Measurements from ENCODE around the gene CHSY1. TPM values are rescaled to one million over a fixed set of nuclear protein-coding genes. Genes with fewer than 3 reads are reported as not detected.
A peak's percentile ranks its signal among the peaks of the same experiment; 100 is the strongest.

Gene CHSY1
- total and polyA plus RNA-seq, 2 of the 13 experiments (the other 11 are each of a cell fraction or from before 2014, with no cell fraction given): 13.3 to 13.7 TPM

DNA sequence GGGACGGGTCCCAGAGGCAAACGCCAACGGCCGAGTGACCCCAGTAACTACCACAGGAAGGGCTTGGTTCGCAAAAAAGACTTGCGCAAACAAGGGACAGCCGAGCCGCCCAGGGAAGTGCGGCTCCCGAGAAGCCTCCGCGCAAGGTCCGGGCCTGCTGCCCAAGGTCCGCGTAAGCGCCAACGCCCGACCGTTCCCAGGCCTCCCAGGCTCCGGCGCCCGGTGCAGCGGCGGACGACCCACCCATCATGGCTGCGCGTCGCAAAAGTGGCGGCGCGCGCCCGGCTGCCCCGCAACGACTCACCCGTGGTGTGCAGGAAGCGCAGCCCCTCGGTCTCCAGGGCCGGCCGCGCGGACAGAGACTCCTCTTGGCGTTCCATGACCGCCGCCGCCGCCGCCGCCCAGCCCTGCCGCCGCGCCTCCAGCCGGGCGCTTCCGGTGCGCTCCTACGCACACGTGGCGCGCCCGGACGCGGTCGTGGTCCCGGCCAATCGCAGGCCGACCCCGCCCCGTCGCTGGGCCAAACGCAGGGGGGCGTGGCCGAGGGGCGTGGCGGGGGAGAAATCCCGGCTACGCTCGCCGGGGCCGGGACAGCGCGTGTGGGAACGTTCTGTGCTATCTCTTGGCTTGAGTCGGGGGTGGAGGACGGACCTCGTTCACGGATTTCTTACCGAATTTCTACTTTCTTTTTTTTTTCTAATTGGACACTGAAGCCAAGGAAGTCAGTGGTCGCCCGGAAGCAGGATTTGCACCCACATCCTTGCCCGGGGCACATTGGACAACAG, 25.4 kb upstream of the CHSY1 start, which contains the start of gene SELENOS (continued):
- TF ChIP-seq CAMTA2 (CRISPR knock-in tag; IDR thresholded peaks at IDR 0.05; ENCODE audit: borderline replicate concordance) (no peak), REXO4 (CRISPR knock-in tag; IDR thresholded peaks at IDR 0.05; ENCODE audit: borderline replicate concordance) (no peak), SP5 (CRISPR knock-in tag; IDR thresholded peaks at IDR 0.05; ENCODE audit: borderline replicate concordance, low read depth) (peak; percentile 54; the same call in 1 of the 2 replicates), NAIF1 (CRISPR knock-in tag; IDR thresholded peaks at IDR 0.05; ENCODE audit: borderline replicate concordance) (no peak), ZNF678 (CRISPR knock-in tag; IDR thresholded peaks at IDR 0.05) (0 out of 2 replicates have a peak, but pooled peaks have one; percentile 84), POLR2A (IDR thresholded peaks at IDR 0.05; ENCODE audit: insufficient read depth in 1 of 2, low read depth in 2 of 2, low read length in 2 of 2) (peak; percentile 37 to 63; a peak in 3 of 4 replicates), ARNTL (CRISPR knock-in tag; IDR thresholded peaks at IDR 0.05) (no peak; the same call in 1 of the 2 replicates), CHCHD3 (CRISPR knock-in tag; IDR thresholded peaks at IDR 0.05) (0 out of 2 replicates have a peak, but pooled peaks have one; percentile 37), MTF2 (CRISPR knock-in tag; IDR thresholded peaks at IDR 0.05; ENCODE audit: borderline replicate concordance) (no peak), NR2C2 (CRISPR knock-in tag; IDR thresholded peaks at IDR 0.05; ENCODE audit: borderline replicate concordance) (peak; percentile 76), PTBP1 (IDR thresholded peaks at IDR 0.05; ENCODE audit: low read depth, low read length, poor library complexity, severe bottlenecking) (no peak), PAWR (CRISPR knock-in tag; IDR thresholded peaks at IDR 0.05; ENCODE audit: borderline replicate concordance) (no peak), HDAC1 (CRISPR knock-in tag; IDR thresholded peaks at IDR 0.05) (peak; percentile 85), CEBPG (CRISPR knock-in tag; IDR thresholded peaks at IDR 0.05) (no peak)
- TF ChIP-seq, protein P1, sequence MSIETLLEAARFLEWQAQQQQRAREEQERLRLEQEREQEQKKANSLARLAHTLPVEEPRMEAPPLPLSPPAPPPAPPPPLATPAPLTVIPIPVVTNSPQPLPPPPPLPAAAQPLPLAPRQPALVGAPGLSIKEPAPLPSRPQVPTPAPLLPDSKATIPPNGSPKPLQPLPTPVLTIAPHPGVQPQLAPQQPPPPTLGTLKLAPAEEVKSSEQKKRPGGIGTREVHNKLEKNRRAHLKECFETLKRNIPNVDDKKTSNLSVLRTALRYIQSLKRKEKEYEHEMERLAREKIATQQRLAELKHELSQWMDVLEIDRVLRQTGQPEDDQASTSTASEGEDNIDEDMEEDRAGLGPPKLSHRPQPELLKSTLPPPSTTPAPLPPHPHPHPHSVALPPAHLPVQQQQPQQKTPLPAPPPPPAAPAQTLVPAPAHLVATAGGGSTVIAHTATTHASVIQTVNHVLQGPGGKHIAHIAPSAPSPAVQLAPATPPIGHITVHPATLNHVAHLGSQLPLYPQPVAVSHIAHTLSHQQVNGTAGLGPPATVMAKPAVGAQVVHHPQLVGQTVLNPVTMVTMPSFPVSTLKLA (IDR thresholded peaks at IDR 0.05): peak; percentile 83
- TF ChIP-seq, protein P2, sequence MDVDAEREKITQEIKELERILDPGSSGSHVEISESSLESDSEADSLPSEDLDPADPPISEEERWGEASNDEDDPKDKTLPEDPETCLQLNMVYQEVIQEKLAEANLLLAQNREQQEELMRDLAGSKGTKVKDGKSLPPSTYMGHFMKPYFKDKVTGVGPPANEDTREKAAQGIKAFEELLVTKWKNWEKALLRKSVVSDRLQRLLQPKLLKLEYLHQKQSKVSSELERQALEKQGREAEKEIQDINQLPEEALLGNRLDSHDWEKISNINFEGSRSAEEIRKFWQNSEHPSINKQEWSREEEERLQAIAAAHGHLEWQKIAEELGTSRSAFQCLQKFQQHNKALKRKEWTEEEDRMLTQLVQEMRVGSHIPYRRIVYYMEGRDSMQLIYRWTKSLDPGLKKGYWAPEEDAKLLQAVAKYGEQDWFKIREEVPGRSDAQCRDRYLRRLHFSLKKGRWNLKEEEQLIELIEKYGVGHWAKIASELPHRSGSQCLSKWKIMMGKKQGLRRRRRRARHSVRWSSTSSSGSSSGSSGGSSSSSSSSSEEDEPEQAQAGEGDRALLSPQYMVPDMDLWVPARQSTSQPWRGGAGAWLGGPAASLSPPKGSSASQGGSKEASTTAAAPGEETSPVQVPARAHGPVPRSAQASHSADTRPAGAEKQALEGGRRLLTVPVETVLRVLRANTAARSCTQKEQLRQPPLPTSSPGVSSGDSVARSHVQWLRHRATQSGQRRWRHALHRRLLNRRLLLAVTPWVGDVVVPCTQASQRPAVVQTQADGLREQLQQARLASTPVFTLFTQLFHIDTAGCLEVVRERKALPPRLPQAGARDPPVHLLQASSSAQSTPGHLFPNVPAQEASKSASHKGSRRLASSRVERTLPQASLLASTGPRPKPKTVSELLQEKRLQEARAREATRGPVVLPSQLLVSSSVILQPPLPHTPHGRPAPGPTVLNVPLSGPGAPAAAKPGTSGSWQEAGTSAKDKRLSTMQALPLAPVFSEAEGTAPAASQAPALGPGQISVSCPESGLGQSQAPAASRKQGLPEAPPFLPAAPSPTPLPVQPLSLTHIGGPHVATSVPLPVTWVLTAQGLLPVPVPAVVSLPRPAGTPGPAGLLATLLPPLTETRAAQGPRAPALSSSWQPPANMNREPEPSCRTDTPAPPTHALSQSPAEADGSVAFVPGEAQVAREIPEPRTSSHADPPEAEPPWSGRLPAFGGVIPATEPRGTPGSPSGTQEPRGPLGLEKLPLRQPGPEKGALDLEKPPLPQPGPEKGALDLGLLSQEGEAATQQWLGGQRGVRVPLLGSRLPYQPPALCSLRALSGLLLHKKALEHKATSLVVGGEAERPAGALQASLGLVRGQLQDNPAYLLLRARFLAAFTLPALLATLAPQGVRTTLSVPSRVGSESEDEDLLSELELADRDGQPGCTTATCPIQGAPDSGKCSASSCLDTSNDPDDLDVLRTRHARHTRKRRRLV (CRISPR knock-in tag; IDR thresholded peaks at IDR 0.05): no peak
- TF ChIP-seq, protein P3, sequence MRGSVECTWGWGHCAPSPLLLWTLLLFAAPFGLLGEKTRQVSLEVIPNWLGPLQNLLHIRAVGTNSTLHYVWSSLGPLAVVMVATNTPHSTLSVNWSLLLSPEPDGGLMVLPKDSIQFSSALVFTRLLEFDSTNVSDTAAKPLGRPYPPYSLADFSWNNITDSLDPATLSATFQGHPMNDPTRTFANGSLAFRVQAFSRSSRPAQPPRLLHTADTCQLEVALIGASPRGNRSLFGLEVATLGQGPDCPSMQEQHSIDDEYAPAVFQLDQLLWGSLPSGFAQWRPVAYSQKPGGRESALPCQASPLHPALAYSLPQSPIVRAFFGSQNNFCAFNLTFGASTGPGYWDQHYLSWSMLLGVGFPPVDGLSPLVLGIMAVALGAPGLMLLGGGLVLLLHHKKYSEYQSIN (CRISPR knock-in tag; IDR thresholded peaks at IDR 0.05; ENCODE audit: borderline replicate concordance): no peak
- TF ChIP-seq, protein P4, sequence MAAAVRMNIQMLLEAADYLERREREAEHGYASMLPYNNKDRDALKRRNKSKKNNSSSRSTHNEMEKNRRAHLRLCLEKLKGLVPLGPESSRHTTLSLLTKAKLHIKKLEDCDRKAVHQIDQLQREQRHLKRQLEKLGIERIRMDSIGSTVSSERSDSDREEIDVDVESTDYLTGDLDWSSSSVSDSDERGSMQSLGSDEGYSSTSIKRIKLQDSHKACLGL (CRISPR knock-in tag; IDR thresholded peaks at IDR 0.05): peak; percentile 82
- TF ChIP-seq, protein P5, sequence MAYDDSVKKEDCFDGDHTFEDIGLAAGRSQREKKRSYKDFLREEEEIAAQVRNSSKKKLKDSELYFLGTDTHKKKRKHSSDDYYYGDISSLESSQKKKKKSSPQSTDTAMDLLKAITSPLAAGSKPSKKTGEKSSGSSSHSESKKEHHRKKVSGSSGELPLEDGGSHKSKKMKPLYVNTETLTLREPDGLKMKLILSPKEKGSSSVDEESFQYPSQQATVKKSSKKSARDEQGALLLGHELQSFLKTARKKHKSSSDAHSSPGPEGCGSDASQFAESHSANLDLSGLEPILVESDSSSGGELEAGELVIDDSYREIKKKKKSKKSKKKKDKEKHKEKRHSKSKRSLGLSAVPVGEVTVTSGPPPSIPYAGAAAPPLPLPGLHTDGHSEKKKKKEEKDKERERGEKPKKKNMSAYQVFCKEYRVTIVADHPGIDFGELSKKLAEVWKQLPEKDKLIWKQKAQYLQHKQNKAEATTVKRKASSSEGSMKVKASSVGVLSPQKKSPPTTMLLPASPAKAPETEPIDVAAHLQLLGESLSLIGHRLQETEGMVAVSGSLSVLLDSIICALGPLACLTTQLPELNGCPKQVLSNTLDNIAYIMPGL (CRISPR knock-in tag; IDR thresholded peaks at IDR 0.05; ENCODE audit: borderline replicate concordance in 1 of 2, low read depth in 1 of 2): peak in 1 of 2 experiments; percentile 88; a peak in 2 of 4 replicates

Measured in HepG2 (cell line).